COR-L47 (cell line): ENCODE data around the gene TRIM25.

ENCODE experiments used
- DNase-seq: peaks from one replicate; lab custom pipeline; 2025; lab: John Stamatoyannopoulos, UW

TRIM25 gene

GRCh38 chr17:56926270-56926669, 12.4 kb upstream of the TRIM25 start:
- no peak for DNase-seq

- no peak for DNase-seq
Measured at GRCh38 chr17:56925088-56925487, 11.2 kb upstream of the TRIM25 start.

DNA sequence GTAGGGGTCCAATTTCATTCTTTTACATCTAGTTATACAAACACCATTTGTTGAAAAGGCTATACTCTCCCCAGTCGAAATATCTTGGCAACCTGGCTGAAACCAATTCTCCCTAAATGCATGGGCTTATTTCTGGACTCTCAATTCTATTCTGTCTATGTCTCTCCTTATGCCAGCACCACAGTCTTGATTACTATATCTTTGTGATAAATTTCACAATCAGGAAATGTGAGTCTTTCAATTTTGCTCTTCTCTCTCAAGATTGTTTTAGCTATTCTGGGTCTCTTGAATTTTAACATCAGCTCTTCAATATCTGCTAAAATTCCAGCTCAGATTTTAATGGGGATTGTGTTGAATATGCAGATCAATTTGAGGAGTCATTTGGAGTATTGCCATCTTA, 5.9 kb upstream of the TRIM25 start:
- DNase-seq, result no peak

DNA sequence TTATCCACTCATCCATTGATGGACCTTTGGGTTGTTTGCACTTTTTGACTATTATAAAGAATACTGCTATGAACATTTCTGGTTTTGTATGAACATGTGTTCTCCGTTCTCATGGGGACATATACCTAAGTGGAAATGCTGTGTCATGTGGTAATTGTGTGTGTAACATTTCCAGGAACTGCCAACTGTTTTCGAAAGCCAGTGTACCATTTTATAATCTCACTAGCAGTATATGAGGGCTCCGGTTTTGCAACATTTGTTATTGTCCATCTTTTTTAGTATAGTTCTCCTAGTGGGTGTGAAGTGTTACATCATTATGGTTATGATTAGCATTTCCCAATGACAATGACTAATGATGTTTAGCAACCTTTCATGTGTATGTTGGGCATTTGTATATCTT, 5.1 kb upstream of the TRIM25 start:
- no peak for DNase-seq

DNA sequence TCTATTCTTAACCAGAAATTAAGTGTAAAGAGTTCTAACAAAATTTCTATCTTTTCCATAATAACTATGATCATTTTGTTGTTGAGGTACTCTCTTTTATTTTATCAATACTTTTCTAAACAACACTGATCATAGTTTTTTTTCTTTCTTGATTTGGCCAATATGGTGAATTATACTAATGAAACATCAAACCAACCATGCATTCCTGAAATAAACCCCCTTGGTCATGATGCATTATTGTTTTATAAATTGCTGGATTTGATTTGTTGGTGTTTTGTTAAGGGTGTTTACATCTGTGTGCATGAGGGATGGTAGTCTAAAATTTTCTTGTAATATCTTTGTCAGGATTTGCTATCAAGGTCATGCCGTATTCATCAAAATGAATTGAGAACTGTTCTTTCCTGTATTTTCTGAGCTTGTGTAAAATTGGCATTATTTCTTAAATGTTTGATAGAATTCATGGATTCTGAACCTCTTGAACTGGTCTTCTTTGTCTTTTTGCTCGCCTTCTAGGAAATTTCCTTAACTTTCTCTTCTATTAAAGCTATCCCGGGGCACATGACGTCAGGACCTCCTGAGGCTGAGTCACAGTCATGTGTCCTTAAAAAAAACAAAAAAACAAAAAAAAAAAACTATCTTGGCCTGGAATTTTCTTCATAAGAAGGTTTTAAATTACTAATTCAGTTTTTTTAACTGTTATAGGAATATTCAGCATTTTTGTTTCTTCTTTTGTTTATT, 3.9 kb upstream of the TRIM25 start:
- DNase-seq, result no peak

- DNase-seq, result no peak
Measured at GRCh38 chr17:56914581-56915273, 878 bp upstream of the TRIM25 start.

GRCh38 chr17:56913353-56913866, 439 bp downstream of the TRIM25 start:
- DNase-seq, result peak; percentile 33

GRCh38 chr17:56913000-56913311, 893 bp downstream of the TRIM25 start:
- DNase-seq, result no peak

GRCh38 chr17:56912105-56912999, 1.5 kb downstream of the TRIM25 start:
- no peak for DNase-seq

- no peak for DNase-seq
Measured at GRCh38 chr17:56910509-56911235, 3.2 kb downstream of the TRIM25 start.

DNA sequence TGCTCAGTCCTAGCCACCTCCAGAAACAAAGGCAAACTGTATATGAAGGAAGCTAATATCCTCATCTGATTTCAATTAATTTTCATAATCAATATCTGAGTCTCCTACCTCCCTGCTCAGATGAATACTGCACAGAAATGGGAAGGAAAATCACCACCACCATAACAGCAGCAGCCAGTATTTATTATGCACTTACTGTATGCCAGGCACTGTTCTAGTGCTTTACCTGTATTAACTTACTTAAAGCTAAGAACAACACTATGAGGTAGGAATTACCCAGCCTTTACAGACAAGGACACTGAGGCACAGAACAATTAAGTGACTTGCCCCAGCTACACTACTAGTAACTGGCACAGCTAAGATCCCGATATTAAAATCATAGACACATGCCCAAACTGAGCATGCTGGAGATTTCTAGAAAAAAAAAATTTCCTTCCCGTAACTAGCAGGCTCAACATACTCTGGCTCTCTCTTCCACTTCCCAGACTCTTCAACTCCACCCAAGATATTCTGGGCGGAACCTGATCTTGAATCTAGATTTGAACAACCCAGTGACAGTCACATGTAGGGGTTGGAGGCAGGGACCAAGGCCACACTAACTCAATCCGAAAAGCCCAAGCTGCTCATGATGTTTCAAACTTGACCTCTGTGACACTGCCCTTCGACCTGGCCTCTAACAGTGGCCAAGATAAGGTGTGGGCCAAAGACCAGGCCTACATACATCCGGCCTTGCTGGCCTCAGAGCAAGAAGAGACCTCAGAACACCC, 3.9 kb downstream of the TRIM25 start:
- DNase-seq, result no peak

GRCh38 chr17:56908001-56908542, 5.8 kb downstream of the TRIM25 start:
- no peak for DNase-seq

- DNase-seq, result no peak
Measured at GRCh38 chr17:56903560-56903959, 10.3 kb downstream of the TRIM25 start.

DNA sequence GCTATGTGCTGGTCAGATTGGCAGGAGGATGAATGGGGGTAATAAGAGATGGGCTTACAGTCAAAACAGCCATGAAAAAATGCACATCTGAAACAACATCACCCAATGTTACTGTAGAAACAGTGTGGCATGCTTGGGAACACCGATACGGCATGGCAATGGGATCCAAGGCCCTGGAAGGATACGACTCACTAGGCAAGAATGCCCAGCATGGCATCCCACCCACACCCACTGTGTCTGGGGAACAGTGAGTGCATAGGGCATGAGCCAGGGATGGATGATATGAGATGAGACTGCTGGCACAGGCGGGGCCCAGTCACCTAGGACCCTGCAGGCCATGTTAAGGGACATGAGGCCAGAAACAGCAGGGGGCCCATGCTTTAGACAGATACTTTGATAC, 11.5 kb downstream of the TRIM25 start:
- DNase-seq, result no peak

GRCh38 chr17:56899403-56899802, 14.4 kb downstream of the TRIM25 start:
- DNase-seq, result no peak

DNA sequence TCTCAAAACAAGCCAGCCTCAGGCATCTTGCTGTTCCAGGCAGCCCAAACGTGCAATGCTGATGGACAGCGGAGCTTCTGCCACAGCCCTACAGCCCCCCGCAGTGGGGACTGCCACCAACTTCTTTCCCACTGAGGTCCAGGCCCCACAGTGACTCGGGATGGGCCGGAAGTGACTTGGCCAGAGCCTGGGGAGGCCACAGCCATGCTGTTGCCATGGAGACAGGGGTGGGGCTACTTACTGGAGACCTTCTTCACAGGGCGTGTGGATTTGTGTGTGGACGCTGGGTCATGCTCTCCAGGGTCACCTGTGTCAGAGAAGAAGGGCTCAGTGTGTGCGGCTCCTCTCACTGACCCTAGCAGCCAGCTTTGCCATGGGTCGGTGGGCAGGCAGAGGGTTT, 15.0 kb downstream of the TRIM25 start:
- no peak for DNase-seq

DNA sequence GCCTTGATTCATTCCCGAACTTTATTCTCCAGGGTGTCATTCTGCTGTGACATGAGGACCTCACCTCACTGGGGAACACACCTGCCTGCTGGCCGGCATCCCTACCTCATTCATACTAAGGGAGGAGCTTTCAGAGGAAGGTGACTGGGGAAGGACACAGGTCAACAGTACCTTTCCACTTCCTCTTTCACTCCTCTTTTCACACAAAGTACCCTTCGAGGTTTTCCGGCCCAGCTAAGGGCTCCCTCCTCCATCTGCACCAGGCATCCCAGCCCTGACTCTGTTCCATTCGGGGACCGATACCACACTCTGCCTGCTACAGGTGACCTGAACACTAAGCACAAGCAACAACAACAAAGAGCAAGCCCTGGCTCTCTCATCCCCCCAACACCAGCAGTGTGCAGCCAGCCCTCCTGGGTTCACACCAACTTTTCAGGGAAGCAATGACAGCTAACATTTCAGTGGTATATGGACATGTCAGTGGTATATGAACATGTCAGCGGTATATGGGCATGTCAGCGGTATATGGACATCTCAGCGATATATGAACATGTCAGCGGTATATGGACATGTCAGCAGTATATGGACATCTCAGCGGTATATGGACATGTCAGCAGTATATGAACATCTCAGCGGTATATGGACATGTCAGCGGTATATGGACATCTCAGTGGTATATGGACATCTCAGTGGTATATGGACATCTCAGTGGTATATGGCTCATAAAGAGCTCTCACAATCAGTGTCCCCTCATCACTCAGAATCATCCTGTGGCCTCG, 16.0 kb downstream of the TRIM25 start:
- DNase-seq, result no peak

DNA sequence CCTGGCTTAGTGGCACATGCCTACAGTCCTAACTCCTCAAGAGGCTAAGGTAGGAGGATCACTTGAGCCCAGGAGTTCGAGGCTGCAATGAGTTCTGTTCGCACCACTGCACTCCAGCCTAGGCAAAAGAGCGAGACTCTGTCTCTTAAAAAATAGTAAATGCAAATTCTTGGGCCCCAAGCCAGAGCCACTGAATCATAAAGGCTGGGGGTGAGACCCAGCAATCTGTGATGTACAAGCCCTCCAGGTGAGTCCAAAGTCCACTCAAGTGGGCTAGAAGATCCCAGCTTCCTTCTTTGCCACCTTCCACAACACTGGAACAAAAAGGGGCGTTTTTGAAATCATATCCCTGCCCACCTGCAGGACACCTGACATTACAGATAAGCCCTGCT, 16.9 kb downstream of the TRIM25 start:
- no peak for DNase-seq

DNA sequence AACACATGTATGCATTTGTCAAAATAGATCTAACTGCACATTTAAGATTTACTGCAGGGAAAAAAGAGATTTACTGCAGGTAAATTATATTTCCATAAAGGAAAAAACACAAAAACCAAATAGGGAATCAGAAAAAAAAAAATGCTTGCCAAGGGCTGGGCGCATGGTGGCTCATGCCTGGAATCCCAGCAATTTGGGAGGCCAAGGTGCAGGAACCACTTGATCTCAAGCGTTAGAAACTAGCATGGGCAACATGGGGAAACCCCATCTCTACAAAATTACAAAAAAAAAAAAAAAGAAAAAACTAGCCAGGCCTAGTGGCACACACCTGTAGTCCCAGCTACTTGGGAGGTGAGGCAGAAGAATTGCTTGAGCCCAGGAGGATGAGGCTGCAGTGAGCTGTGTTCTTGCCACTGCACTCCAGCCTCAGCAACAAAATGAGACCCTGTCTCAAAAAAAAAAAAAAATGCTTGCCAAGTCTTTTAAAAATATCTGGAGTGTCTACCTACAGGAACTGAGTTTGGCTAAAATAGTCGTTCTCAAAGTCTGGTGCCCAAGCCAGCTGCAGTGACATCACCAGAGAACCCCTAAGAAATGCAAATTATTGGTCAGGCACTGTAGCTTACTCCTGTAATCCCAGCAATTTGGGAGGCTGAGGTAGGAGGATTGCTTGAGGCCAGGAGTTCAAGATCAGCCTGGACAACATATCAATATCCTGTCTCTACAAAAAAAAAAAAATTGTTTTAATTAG, 17.5 kb downstream of the TRIM25 start:
- no peak for DNase-seq
